Stomach (tissue), 9 donors: ENCODE data around the gene KCNQ1. TPM values are rescaled to one million over a fixed set of nuclear protein-coding genes. Genes with fewer than 3 reads are reported as not detected.

Source experiments
- DNase-seq, 2 donors: peaks; one replicate each; pipeline versions ENCODE4 v3.0.0 to v3.0.0-alpha.2; 2013 to 2019
- H3K27ac ChIP-seq, 5 donors: fragments of 200-600 bp in 4 of 5; sonication (generic) in 4 of 5; one replicate each; pipeline ENCODE4 v1.5.1; 2013 to 2019; ENCODE audit warnings: mild to moderate bottlenecking in 1 of 5, moderate library complexity in 1 of 5
- H3K27me3 ChIP-seq, 3 donors: fragments of 200-600 bp; sonication (generic); one replicate each; pipeline ENCODE4 v1.5.1; 2017 to 2019; ENCODE audit warnings: mixed run types in 1 of 3
- H3K36me3 ChIP-seq, 4 donors: fragments of 200-600 bp; sonication (generic); 1 replicate in 3 of 4; 2 replicates in 1 of 4; pipeline ENCODE4 v1.5.1; 2016 to 2019
- H3K4me1 ChIP-seq, 4 donors: fragments of 200-600 bp; sonication (generic); one replicate each; pipeline ENCODE4 v1.5.1; 2016 to 2019
- H3K4me3 ChIP-seq, 4 donors: fragments of 200-600 bp; sonication (generic) in 3 of 4; one replicate each; pipeline ENCODE4 v1.5.1; 2016 to 2019; ENCODE audit warnings: mild to moderate bottlenecking in 1 of 4
- H3K9me3 ChIP-seq, 4 donors: fragments of 200-600 bp; sonication (generic); one replicate each; pipeline ENCODE4 v1.5.1; 2016 to 2019
- CTCF ChIP-seq, 7 experiments: fragments of 450-650 bp in 4 of 7; fragments of 200-600 bp in 3 of 7; sonication (generic) in 3 of 7; IDR thresholded peaks; one replicate each; pipeline ENCODE4 v1.5.1; 2016 to 2019; ENCODE audit warnings: antibody characterized with exemption in 7 of 7, control low read depth in 2 of 7, mild to moderate bottlenecking in 1 of 7
- EP300 ChIP-seq: sonication (generic); formaldehyde crosslinking; IDR thresholded peaks from one replicate; pipeline ENCODE4 v1.6.1; 2017; ENCODE audit warnings: antibody characterized with exemption
- POLR2A ChIP-seq, 4 donors: fragments of 450-650 bp; IDR thresholded peaks; one replicate each; pipeline ENCODE4 v1.6.1; 2016; ENCODE audit warnings: antibody characterized with exemption in 4 of 4, control low read depth in 2 of 4, mild to moderate bottlenecking in 1 of 4, moderate library complexity in 1 of 4
- POLR2AphosphoS5 ChIP-seq, 3 donors: sonication (generic); formaldehyde crosslinking; IDR thresholded peaks; one replicate each; pipeline ENCODE4 v1.6.1; 2016; ENCODE audit warnings: antibody characterized with exemption in 3 of 3
- WGBS, 5 donors: extraction: QIAGEN DNeasy Blood & Tissue Kit in 3 of 5; methylation state at CpG; one replicate each; pipeline versions ENCODE4 v1.1.5 to v1.1.7; 2013 to 2018; 5-methylcytosine and 5-hydroxymethylcytosine counted together
- intact Hi-C: fragments of 100-400 bp; cut with DNase I; formaldehyde crosslinking; loops from one replicate; pipeline ENCODE4 v1.15.1; 2023; ENCODE audit warnings: low total_unique reads
- polyA plus RNA-seq, 3 donors: library from polyadenylated mRNA; stranded (reverse); fragments of 200-250 nt; gene quantifications; one replicate each; pipeline ENCODE4 v1.2.3, GENCODE V29; 2013
- total RNA-seq, 5 donors: library from RNA; depleted of rRNA; stranded (reverse); fragments of >200 nt; gene quantifications; one replicate each; pipeline versions ENCODE4 v1.1.0 to v1.2.3, GENCODE V29; 2014 to 2016
- donor health status: healthy with polysubstance abuse.
- donor health status: Bipolar disorder and iron deficiency.
- donor health status: healthy.

Gene KCNQ1
- total and polyA plus RNA-seq, 8 donors = 12.1 to 155 (median 49.0) TPM

GRCh38 chr11:2426826-2427521, 17.8 kb upstream of the KCNQ1 start:
- no peak overlapping the region for H3K4me3 ChIP-seq
- TF ChIP-seq CTCF (IDR thresholded peaks at IDR 0.05) (no peak), POLR2AphosphoS5 (IDR thresholded peaks at IDR 0.05) (peak in 2 of 3 donors; percentile 14 to 64), EP300 (no peak), POLR2A (IDR thresholded peaks at IDR 0.05) (no peak)
- WGBS, 5 donors = 30 to 61% (median 46%) methylated on average over 6 to 14 of the region's 14 CpGs
- peaks cover 0 to 19% (median 0%) of the 10 kb centered on the region in 3 donors for H3K27me3 ChIP-seq
- H3K4me1 ChIP-seq = peaks cover 0 to 18% (median 10%) of the 10 kb centered on the region in 4 donors
- H3K36me3 ChIP-seq = no peaks in the 10 kb centered on the region
- H3K9me3 ChIP-seq = no peaks in the 10 kb centered on the region
- peak; percentile 24 to 89 for DNase-seq
- intact Hi-C loops = loop anchor here (5.0 kb wide), 1 partner anchor 460 kb away; the partner anchor contains the start of gene CDKN1C
- no peak overlapping the region for H3K27ac ChIP-seq

GRCh38 chr11:2427721-2428321, 17.0 kb upstream of the KCNQ1 start:
- Histone ChIP-seq H3K27ac (no peak overlapping the region), H3K4me1 (peaks cover 0 to 18% (median 10%) of the 10 kb centered on the region in 4 donors), H3K36me3 (no peaks in the 10 kb centered on the region), H3K27me3 (peaks cover 0 to 12% (median 0%) of the 10 kb centered on the region in 3 donors), H3K4me3 (no peak overlapping the region), H3K9me3 (no peaks in the 10 kb centered on the region)
- TF ChIP-seq CTCF (IDR thresholded peaks at IDR 0.05) (no peak), POLR2AphosphoS5 (IDR thresholded peaks at IDR 0.05) (no peak), EP300 (no peak), POLR2A (IDR thresholded peaks at IDR 0.05) (no peak)
- intact Hi-C loops = loop anchor here (5.0 kb wide), 1 partner anchor 459 kb away; the partner anchor contains the start of gene CDKN1C
- 45 to 79% (median 72%) methylated on average over 3 to 12 of the region's 12 CpGs for WGBS, 5 donors
- no peak for DNase-seq

- intact Hi-C loops = loop anchor here (5.0 kb wide), 1 partner anchor 459 kb away; the partner anchor contains the start of gene CDKN1C
- TF ChIP-seq POLR2A (IDR thresholded peaks at IDR 0.05) (peak in 1 of 4 donors; percentile 92), POLR2AphosphoS5 (IDR thresholded peaks at IDR 0.05) (no peak), EP300 (no peak), CTCF (IDR thresholded peaks at IDR 0.05) (peak in 6 of 7 experiments; percentile 10 to 99 (median 90))
- peak; percentile 86 to 90 for DNase-seq
- Histone ChIP-seq H3K4me1 (peaks cover 0 to 18% (median 10%) of the 10 kb centered on the region in 4 donors), H3K27ac (no peak overlapping the region), H3K36me3 (no peaks in the 10 kb centered on the region), H3K4me3 (no peak overlapping the region), H3K27me3 (peaks cover 0 to 7% (median 0%) of the 10 kb centered on the region in 3 donors), H3K9me3 (no peaks in the 10 kb centered on the region)
- WGBS, 5 donors = 48 to 61% (median 56%) methylated on average over 8 of the region's 8 CpGs
These were observed 16.4 kb upstream of the KCNQ1 start for GRCh38 chr11:2428322-2428795.

- whole genome bisulfite sequencing, 5 donors = 79 to 95% (median 82%) methylated on average over 1 of the region's 1 CpG
- H3K4me1 ChIP-seq = peaks cover 0 to 18% (median 10%) of the 10 kb centered on the region in 4 donors
- no peak overlapping the region for H3K4me3 ChIP-seq
- no peak for DNase-seq
- no peaks in the 10 kb centered on the region for H3K36me3 ChIP-seq
- no peak overlapping the region for H3K27ac ChIP-seq
- H3K27me3 ChIP-seq = peaks cover 0 to 7% (median 0%) of the 10 kb centered on the region in 3 donors
- H3K9me3 ChIP-seq = no peaks in the 10 kb centered on the region
- intact Hi-C loops = loop anchor here (5.0 kb wide), 1 partner anchor 96 kb away; no protein-coding TSS in a partner anchor
- TF ChIP-seq POLR2A (IDR thresholded peaks at IDR 0.05) = no peak
- TF ChIP-seq EP300 = no peak
- no peak for TF ChIP-seq CTCF (IDR thresholded peaks at IDR 0.05)
- TF ChIP-seq POLR2AphosphoS5 (IDR thresholded peaks at IDR 0.05) = no peak
These were observed 13.4 kb upstream of the KCNQ1 start for GRCh38 chr11:2431395-2431794.
